NCI-H1930 (cell line): ENCODE measurements around the gene MYO7B.
A peak's percentile ranks its signal among the peaks of the same experiment; 100 is the strongest.

Experiments used
- DNase-seq, 2 experiments: peaks; one replicate each; lab custom pipeline; 2025; lab: John Stamatoyannopoulos, UW

Gene MYO7B

GRCh38 chr2:127589841-127590240 lies 54.4 kb downstream of the MYO7B start:
- no peak for DNase-seq

DNA sequence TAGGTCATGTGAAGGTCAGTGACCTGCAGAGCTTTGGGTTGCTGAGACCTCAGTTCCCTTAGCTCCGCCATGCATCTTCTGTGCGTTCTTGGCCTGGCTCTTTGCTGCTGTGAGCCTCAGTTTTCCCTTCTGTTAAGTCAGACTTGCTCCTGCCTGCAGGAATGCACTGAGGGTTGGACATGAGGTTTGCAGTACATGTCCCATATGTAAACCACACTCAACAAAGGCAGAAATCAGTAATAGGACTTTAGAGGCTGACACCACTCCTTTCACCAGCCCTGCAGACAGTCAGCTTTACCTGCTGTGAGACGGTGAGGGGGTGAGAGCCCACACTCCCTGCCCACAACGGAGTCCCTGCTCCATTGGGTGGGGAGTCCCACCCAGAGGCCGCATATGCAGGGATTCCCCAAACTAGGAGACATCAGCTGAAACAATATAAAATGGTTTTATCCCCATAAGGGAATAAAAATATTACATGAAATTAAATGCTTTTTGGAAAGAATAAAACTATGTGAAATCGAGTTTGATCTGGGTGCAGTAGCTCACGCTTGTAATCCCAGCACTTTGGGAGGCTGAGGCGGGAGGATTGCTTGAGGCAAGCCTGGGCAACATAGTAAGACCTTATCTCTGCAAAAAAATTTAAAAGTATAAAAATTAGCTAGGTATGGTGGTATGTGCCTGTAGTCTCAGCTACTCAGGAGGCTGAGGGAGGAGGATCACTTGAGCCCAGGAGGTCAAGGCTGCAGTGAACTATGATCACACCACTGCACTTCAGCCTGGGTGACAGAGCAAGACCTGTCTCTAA lies 55.1 kb downstream of the MYO7B start:
- no peak for DNase-seq

- DNase-seq: peak; percentile 16 to 39
These were observed 55.9 kb downstream of the MYO7B start for GRCh38 chr2:127591221-127591923.

DNA sequence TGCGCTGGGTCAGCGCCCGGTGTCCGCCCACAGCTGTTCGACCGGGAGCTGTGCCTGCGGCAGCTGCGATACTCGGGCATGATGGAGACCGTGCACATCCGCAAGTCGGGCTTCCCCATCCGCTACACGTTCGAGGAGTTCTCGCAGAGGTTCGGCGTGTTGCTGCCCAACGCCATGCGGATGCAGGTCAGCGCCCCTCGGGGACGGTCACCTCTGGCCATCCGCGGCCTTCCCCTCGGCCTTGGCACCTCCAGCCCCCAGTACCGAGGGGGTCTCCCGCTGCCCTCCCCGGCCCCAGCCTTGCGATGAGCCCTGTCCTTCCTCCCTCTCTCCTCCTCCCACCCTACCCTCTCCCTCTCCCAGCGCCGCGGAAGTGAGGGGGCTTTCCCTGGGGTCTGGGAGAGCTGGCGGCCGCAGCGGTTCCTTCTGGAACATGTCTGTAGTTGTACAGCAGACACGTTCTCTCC lies 57.3 kb downstream of the MYO7B start:
- no peak for DNase-seq

DNA sequence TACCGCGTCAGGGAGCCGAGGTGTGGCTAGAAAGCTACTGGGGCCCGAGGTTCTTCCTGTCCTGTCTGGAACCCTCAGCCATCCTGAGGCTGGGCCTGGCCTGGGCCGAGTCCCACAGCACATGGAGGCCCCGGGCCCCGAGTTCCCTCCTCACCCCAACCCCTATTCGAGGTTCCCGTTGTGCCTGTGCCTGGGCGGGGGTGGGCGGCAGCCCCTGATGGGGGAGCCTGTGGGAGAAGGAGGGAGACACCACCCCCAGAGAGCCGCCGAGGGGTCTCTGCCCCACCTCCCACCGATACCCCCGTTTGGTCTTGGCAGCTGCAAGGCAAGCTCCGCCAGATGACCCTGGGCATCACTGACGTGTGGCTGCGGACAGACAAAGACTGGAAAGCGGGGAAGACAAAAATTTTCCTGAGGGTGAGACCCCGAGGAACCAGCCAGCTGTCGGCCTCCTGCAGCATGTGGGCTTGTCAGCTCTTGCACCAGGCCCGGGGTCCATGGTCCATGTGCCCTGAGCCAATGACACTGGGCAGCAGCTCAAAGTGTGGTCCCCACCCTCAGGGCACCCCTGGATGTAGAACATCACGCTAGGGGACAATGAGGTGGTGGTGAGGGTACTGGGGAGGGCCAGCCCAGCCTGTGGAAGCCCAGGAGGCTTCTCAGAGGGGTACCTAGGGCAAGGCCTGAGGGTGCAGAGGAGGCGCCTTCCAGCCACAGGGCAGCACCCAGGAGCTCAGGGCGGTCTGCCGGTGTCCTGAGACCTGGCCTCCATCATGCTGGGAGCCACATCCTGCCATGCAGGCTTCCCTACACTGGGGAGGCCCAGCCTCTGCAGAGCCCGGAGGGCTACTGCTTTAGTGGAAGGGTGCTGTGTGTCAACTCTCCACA lies 58.0 kb downstream of the MYO7B start:
- DNase-seq: no peak

- DNase-seq: no peak
These were observed 58.7 kb downstream of the MYO7B start for GRCh38 chr2:127594116-127594591.

- no peak for DNase-seq
These were observed 61.0 kb downstream of the MYO7B start for GRCh38 chr2:127596311-127597045.

DNA sequence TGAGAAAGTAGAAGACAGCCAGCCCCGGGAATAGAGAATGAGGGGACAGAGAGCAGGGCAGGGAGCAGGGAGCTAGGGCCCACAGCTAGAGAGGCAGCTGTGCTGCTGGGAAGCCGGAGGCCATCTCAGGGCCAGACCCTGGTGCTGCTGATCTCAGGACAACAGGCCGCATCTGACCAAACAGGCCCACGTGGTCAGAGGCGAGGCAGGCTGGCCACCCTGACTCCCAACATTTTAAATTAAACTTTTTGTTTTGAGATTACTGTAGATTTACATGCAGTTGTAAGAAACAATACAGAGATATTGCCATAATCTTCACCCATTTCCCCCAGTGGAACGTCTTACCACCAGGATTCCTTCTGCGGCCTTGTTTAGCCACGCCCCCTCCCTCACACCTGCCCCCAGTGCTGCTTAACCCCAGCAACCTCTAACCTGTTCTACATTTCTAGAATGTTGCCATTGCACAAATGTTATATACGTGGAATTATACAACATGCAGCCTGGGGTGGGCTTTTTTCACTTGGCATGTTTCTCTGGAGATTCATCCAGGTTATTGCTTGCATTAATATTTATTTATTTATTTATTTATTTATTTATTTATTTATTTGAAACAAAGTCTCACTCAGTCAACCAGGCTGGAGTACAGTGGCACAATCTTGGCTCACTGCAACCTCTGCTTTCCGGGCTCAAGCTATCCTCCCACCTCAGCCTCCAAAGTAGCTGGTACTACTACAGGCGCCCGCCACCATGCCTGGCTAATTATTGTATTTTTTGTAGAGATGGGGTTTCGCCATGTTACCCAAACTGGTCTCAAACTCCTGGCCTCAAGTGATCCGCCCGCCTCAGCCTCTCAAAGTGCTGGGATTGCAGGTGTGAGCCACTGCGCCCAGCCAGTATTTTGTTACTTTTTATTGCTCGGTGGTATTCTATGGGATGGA lies 61.8 kb downstream of the MYO7B start:
- DNase-seq: no peak

DNA sequence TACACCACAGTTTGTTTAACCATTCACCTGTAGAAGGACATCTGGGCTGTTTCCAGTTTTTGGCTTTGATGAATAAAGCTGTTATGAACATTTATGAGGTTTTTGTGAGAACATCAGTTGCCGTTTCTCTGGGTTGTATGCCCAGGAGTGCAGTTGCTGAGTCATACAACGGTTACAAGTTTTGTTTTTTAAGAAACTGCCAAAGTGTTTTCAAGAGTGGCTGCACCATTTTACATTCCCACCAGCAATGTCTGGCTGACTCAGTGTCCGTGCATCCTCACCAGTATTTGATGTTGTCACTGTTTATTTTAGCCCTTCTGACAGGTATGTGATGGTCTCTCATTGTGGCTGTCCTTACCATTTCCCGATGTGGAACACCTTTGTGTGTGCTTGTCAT lies 62.5 kb downstream of the MYO7B start:
- no peak for DNase-seq

- no peak for DNase-seq
These were observed 63.2 kb downstream of the MYO7B start for GRCh38 chr2:127598711-127599110.

DNA sequence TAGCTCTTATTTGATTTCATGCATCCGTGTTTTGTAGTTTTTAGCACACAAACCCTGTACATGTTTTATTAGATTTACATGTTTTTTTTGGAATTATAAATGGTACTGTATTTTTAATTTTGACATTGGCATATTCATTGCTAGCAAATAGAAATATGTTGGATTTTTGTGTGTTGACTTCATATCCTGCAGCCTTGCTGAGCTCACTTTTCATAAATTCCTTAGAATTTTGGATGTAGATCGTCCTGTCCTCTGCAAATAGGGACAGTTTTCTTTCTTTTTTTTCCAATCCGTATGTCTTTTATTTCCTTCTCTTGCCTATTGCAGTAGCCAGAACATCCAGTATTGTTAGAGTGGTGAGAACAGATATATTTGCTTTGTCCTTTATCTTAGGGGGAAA lies 63.7 kb downstream of the MYO7B start:
- DNase-seq: no peak

DNA sequence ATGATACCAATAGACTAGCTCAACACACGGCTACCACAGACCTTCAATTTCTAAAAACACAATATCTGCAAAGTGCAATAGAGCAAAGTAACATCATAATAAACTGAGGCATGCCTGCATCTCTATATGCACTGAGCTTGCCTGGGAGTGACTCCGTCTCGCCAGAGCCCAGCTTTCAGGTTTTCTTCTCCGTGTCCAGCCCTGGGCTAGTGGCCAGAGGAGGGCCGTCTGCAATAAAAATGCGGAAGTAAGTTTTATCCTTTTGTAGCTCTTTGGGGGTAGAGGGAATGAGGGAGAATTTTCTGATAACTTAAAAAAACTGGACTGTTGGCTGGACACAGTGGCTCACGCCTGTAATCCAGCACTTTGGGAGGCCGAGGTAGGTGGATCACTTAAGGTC lies 69.5 kb downstream of the MYO7B start:
- no peak for DNase-seq

DNA sequence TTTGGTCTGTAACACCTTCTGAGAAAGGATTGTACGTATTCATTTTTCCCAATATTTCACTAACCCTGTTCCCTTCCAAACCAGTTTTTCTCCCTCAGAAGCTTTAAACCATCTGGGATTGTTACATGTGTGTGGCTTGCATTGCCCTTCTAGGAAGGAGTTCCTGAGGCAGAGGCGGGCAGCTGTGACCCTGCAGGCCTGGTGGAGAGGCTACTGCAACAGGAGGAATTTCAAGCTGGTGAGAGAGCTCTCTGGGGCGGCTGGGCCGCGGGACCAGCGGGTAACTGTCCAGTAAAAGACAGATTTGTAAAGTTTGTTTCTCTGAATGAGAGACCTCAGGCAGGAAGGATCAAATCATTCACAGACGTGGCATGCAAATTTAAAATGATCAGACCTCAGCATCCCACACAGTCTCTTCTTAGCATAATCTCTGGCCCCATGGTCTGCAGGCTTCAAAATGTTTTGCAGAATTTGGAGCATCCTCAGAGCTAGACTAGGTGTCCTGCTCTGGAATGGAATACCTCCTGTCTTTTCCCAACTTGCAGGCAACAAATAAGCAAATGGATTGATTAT lies 70.3 kb downstream of the MYO7B start:
- DNase-seq: no peak

- no peak for DNase-seq
These were observed 71.3 kb downstream of the MYO7B start for GRCh38 chr2:127606625-127607398.

- DNase-seq: no peak
These were observed 72.0 kb downstream of the MYO7B start for GRCh38 chr2:127607399-127607908.

DNA sequence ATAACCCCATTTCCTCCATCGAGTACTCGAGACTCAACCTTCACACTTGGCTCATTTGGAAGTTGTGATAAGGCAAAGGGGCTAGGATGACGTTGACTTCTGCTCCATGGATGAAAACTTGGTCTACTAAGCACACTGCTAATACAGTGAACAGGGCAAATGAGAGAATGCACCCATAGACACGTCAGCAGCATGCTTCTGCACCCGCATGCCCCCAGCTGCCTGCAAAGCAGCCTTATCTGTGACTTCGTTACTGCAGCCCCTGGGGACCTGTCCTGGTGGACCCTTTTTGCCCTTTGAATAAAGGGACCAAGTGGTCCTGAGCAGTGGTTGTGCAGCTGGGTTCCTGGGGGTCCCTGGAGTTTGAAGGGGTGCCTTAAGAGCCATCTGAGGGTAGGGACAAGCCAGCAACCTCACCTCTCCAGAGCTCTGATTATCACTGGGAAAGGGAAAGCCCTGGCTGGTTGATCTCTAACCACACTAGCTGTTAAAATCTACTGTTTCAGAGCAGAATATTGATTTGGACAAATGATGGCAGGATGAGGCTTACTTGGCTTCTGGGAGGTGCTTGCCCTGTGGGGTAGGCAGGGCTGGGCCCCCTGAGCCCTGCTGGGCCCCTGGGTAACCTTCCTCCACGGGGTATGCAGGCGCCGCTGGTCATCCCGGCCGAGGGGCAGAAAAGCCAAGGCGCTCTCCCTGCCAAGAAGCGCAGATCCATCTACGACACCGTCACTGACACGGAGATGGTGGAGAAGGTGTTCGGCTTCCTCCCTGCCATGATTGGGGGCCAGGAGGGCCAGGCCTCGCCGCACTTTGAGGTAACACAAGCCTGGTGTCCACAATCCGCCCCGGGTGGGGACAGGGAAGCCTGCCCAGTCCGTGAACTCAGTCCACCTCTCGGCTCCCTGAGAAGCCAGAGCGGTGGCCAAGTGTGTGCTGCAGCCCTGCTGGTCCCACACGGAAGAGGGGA lies 72.9 kb downstream of the MYO7B start:
- DNase-seq: no peak

GRCh38 chr2:127609031-127609751 lies 73.7 kb downstream of the MYO7B start:
- no peak for DNase-seq
